ENCODE results near the gene STK24. TPM values are rescaled to one million over a fixed set of nuclear protein-coding genes. Genes with fewer than 3 reads are reported as not detected.

The STK24 gene
- total and polyA plus RNA-seq, 10 of the 15 experiments (the other 5 are each of a cell fraction or from before 2014, with no cell fraction given) = 7.5 to 115 (median 52.9) TPM

DNA sequence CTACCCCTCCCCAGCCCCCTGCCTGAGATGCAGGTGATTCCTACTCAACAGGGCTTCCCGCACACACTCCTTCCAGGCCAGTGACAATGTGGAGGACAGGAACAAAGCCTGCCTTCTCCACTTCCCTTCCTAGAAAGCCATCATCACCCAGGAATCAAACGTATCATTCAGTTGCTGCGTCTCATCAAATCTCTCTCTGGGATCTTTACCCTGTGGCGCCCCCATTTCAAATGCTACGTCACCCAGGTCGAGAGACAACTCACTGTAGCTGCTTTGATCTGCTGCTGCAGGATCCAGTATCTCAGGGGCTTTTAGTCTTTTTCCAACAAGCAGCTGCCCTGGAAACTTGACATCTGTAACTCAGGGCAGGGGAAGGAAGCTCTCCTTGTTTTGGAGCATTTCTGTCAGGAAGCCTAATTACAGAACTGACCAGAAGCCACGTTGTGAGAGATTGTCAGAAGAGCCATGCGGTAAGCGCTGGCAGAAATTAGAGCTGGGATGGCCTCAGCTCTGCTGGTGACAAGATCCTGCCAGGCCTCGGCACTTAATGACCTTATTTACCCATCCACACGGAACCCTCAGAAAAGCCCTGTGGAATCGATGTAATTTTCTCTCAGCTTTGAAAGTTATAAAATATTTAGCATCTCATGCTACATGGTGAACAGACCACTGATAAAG lies 140.5 kb downstream of the STK24 start (continued):
- TF ChIP-seq, protein P1, sequence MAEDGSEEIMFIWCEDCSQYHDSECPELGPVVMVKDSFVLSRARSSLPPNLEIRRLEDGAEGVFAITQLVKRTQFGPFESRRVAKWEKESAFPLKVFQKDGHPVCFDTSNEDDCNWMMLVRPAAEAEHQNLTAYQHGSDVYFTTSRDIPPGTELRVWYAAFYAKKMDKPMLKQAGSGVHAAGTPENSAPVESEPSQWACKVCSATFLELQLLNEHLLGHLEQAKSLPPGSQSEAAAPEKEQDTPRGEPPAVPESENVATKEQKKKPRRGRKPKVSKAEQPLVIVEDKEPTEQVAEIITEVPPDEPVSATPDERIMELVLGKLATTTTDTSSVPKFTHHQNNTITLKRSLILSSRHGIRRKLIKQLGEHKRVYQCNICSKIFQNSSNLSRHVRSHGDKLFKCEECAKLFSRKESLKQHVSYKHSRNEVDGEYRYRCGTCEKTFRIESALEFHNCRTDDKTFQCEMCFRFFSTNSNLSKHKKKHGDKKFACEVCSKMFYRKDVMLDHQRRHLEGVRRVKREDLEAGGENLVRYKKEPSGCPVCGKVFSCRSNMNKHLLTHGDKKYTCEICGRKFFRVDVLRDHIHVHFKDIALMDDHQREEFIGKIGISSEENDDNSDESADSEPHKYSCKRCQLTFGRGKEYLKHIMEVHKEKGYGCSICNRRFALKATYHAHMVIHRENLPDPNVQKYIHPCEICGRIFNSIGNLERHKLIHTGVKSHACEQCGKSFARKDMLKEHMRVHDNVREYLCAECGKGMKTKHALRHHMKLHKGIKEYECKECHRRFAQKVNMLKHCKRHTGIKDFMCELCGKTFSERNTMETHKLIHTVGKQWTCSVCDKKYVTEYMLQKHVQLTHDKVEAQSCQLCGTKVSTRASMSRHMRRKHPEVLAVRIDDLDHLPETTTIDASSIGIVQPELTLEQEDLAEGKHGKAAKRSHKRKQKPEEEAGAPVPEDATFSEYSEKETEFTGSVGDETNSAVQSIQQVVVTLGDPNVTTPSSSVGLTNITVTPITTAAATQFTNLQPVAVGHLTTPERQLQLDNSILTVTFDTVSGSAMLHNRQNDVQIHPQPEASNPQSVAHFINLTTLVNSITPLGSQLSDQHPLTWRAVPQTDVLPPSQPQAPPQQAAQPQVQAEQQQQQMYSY (CRISPR knock-in tag; IDR thresholded peaks at IDR 0.05) = no peak

DNA sequence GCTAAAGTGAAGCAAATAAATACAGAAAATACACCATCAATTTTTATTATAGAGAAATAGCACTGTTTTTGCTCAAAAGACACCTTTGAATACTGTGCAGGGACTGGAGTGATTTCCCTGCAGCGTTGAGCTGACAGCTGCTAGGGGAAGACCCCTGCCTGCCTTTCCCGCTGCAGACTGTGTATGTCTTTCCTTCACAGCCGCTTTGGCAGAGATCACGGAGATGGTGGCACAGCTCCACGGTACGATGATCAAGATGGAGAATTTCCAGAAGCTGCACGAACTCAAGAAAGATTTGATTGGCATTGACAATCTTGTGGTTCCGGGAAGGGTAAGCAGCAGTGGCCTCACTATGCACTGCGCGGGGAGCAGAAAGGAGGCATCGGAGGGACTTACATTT lies 141.5 kb downstream of the STK24 start:
- FAIRE-seq (no peak), ATAC-seq (no peak), DNase-seq (ENCODE audit: low read depth, low spot score) (no peak)
- ChIA-PET SMC1A (ENCODE audit: uncharacterized antibody, unreplicated experiment) (no interaction called here), RAD21 (ENCODE audit: unreplicated experiment) (no interaction called here), POLR2A (no interaction called here), CTCF (interaction anchor here (0.7 to 1.8 kb wide), 2 partner anchors 218 to 467 kb away, joined by 3 to 5 read pairs; no protein-coding TSS in a partner anchor)
- in situ Hi-C loops (cut with MboI) (no loop called here), intact Hi-C loops (cut with micrococcal nuclease; ENCODE audit: unreplicated experiment) (no loop called here)
- no peak overlapping the region for H3K27ac ChIP-seq (ENCODE audit: control insufficient read depth, insufficient read depth)
- no peaks in the 10 kb centered on the region for H3K27me3 ChIP-seq (replicated peaks in 1 of 2; ENCODE audit: control insufficient read depth in 2 of 2, insufficient read depth in 2 of 2, low read length in 1 of 2)
- H3K36me3 ChIP-seq (ENCODE audit: control insufficient read depth in 2 of 2, insufficient read depth in 2 of 2, low read length in 1 of 2) = no peaks in the 10 kb centered on the region
- no peak overlapping the region for H3K9ac ChIP-seq (ENCODE audit: control insufficient read depth, insufficient read depth, low read length)
- 61% methylated on average over 11 of the region's 11 CpGs for WGBS (ENCODE audit: insufficient coverage, insufficient replicate concordance, low lambda C conversion rate, missing lambda C conversion rate)
- H3K9me3 ChIP-seq (replicated peaks; ENCODE audit: control insufficient read depth, insufficient read depth, low read length) = no peaks in the 10 kb centered on the region
- no TSS peak for BruUV-seq (replicated peaks)
- H4K20me1 ChIP-seq (ENCODE audit: control insufficient read depth, insufficient read depth) = no peaks in the 10 kb centered on the region
- H2AFZ ChIP-seq (ENCODE audit: control insufficient read depth, low read depth, low read length) = no peak overlapping the region
- no peak overlapping the region for H3K4me2 ChIP-seq (ENCODE audit: control insufficient read depth, insufficient read depth)
- no peak overlapping the region for H3K4me3 ChIP-seq
- H3K79me2 ChIP-seq (ENCODE audit: control insufficient read depth, insufficient read depth, low read length) = no peaks in the 10 kb centered on the region
- no peaks in the 10 kb centered on the region for H3K4me1 ChIP-seq (ENCODE audit: control insufficient read depth, insufficient read depth, low read length)
- TF ChIP-seq TCF12 (IDR thresholded peaks at IDR 0.05; ENCODE audit: low read depth, low read length) (no peak), NR2C2 (IDR thresholded peaks at IDR 0.05; ENCODE audit: borderline replicate concordance, control insufficient read depth, insufficient read length, low read depth) (no peak), TAF1 (IDR thresholded peaks at IDR 0.05; ENCODE audit: borderline replicate concordance, low read depth, low read length) (no peak), RELA (IDR thresholded peaks at IDR 0.05; ENCODE audit: borderline replicate concordance, partially characterized antibody) (no peak), IRF4 (IDR thresholded peaks at IDR 0.05; ENCODE audit: low read depth, low read length) (no peak), SPI1 (IDR thresholded peaks at IDR 0.05; ENCODE audit: borderline replicate concordance, insufficient read depth, low read depth, low read length) (no peak), YBX1 (IDR thresholded peaks at IDR 0.05) (no peak)
- TF ChIP-seq, protein P2, sequence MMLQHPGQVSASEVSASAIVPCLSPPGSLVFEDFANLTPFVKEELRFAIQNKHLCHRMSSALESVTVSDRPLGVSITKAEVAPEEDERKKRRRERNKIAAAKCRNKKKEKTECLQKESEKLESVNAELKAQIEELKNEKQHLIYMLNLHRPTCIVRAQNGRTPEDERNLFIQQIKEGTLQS (IDR thresholded peaks at IDR 0.05; ENCODE audit: borderline replicate concordance, extremely low read depth, low read depth, low read length) = no peak
- TF ChIP-seq, protein P3, sequence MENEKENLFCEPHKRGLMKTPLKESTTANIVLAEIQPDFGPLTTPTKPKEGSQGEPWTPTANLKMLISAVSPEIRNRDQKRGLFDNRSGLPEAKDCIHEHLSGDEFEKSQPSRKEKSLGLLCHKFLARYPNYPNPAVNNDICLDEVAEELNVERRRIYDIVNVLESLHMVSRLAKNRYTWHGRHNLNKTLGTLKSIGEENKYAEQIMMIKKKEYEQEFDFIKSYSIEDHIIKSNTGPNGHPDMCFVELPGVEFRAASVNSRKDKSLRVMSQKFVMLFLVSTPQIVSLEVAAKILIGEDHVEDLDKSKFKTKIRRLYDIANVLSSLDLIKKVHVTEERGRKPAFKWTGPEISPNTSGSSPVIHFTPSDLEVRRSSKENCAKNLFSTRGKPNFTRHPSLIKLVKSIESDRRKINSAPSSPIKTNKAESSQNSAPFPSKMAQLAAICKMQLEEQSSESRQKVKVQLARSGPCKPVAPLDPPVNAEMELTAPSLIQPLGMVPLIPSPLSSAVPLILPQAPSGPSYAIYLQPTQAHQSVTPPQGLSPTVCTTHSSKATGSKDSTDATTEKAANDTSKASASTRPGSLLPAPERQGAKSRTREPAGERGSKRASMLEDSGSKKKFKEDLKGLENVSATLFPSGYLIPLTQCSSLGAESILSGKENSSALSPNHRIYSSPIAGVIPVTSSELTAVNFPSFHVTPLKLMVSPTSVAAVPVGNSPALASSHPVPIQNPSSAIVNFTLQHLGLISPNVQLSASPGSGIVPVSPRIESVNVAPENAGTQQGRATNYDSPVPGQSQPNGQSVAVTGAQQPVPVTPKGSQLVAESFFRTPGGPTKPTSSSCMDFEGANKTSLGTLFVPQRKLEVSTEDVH (IDR thresholded peaks at IDR 0.05; ENCODE audit: low read depth, partially characterized antibody) = no peak
